Measurements from ENCODE around the gene CGB5. TPM values are rescaled to one million over a fixed set of nuclear protein-coding genes. Genes with fewer than 3 reads are reported as not detected.
"Not testable (repeated sequence)": the region's sequence is repeated elsewhere in the genome, so short reads cannot be mapped to it uniquely, and the experiment has no call there.

The CGB5 gene
- not detected in 2 replicates for total RNA-seq

DNA sequence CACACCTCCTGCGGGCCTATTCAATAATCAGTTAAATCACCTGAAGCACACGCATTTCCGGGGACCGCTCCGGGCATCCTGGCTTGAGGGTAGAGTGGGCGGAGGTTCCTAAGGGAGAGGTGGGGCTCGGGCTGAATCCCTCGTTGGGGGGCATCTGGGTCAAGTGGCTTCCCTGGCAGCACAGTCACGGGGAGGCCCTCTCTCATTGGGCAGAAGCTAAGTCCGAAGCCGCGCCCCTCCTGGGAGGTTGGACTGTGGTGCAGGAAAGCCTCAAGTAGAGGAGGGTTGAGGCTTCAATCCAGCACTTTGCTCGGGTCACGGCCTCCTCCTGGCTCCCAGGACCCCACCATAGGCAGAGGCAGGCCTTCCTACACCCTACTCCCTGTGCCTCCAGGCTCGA is at the start of gene CGB5:
Gene CGB5 (plus strand): TSS at position 301 of the 400 bp plus-strand sequence. CDS start 362 bp downstream, outside the sequence.
- H3K27me3 ChIP-seq (ENCODE audit: insufficient read depth, low read length); H3K4me2 ChIP-seq (ENCODE audit: insufficient read depth, low read length); H3K79me2 ChIP-seq (ENCODE audit: insufficient read depth, low read length); H4K20me1 ChIP-seq (ENCODE audit: insufficient read depth, low read length); H3K36me3 ChIP-seq (ENCODE audit: insufficient read depth, low read length); H2AFZ ChIP-seq (ENCODE audit: low read length); H3K4me1 ChIP-seq (ENCODE audit: insufficient read depth, low read length); H3K27ac ChIP-seq (ENCODE audit: low read depth, low read length); DNase-seq (ENCODE audit: insufficient read length, low spot score, missing footprints); H3K9me3 ChIP-seq (ENCODE audit: low read depth, low read length); H3K4me3 ChIP-seq (ENCODE audit: insufficient read depth, low read length): not testable (repeated sequence)

DNA sequence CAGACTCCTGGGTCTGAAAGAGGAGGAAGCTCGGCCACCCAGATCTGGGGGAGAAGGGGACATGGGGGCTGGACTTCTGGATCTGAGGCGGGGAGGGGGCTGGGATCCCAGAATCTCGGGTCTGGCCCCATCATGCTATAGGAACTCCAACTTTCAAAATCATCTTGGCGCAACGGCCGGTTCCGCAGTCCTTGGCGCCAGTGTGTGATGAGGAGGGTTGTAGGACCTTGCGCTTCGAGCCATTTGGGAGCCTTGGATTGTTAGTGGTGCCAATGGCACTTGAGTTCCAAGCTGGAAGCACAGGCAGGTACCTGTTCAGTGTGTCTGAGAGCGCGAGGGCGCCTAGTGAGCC is 49.6 kb upstream of the CGB5 start:
- DNase-seq (ENCODE audit: insufficient read length, low spot score, missing footprints) = peak; percentile 17
- TF ChIP-seq, protein P1, sequence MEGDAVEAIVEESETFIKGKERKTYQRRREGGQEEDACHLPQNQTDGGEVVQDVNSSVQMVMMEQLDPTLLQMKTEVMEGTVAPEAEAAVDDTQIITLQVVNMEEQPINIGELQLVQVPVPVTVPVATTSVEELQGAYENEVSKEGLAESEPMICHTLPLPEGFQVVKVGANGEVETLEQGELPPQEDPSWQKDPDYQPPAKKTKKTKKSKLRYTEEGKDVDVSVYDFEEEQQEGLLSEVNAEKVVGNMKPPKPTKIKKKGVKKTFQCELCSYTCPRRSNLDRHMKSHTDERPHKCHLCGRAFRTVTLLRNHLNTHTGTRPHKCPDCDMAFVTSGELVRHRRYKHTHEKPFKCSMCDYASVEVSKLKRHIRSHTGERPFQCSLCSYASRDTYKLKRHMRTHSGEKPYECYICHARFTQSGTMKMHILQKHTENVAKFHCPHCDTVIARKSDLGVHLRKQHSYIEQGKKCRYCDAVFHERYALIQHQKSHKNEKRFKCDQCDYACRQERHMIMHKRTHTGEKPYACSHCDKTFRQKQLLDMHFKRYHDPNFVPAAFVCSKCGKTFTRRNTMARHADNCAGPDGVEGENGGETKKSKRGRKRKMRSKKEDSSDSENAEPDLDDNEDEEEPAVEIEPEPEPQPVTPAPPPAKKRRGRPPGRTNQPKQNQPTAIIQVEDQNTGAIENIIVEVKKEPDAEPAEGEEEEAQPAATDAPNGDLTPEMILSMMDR (IDR thresholded peaks at IDR 0.05; ENCODE audit: extremely low read depth, low read depth, low read length) = no peak
- Histone ChIP-seq H3K27me3 (ENCODE audit: insufficient read depth, low read length) (no peaks in the 10 kb centered on the region), H3K36me3 (ENCODE audit: insufficient read depth, low read length) (no peaks in the 10 kb centered on the region), H2AFZ (ENCODE audit: low read length) (peak overlapping the region; percentile 81), H3K4me1 (ENCODE audit: insufficient read depth, low read length) (peaks cover 29% of the 10 kb centered on the region), H3K4me3 (ENCODE audit: insufficient read depth, low read length) (peak overlapping the region; percentile 89), H3K27ac (ENCODE audit: low read depth, low read length) (peak overlapping the region; percentile 74), H3K9me3 (ENCODE audit: low read depth, low read length) (no peaks in the 10 kb centered on the region), H3K79me2 (ENCODE audit: insufficient read depth, low read length) (peaks cover 83% of the 10 kb centered on the region), H4K20me1 (ENCODE audit: insufficient read depth, low read length) (peaks cover 22% of the 10 kb centered on the region), H3K4me2 (ENCODE audit: insufficient read depth, low read length) (peak overlapping the region; percentile 99)

DNA sequence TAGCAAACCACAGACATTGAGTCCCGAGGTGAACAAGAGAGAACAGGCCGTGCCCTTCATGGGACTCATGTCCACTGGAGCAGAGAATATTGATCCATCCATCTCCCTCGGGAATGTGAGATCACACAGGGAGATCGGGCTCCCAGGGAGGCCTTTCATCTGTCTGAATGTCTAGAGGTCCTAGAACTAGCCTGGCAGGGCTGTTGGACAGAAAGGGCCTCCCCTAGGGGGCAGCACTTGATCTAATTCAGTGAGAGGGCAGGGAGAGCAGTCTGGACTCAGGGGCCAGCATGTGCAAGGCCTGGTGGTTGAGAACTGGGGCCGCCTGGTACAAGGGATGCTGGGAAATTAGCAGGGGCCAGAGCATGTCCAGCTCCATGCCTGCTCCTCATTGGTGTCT is 45.7 kb upstream of the CGB5 start:
- H3K9me3 ChIP-seq (ENCODE audit: low read depth, low read length) = no peaks in the 10 kb centered on the region
- H3K4me1 ChIP-seq (ENCODE audit: insufficient read depth, low read length) = peaks cover 13% of the 10 kb centered on the region
- peaks cover 20% of the 10 kb centered on the region for H4K20me1 ChIP-seq (ENCODE audit: insufficient read depth, low read length)
- no peak overlapping the region for H3K4me3 ChIP-seq (ENCODE audit: insufficient read depth, low read length)
- H3K79me2 ChIP-seq (ENCODE audit: insufficient read depth, low read length) = peaks cover 62% of the 10 kb centered on the region
- H3K27ac ChIP-seq (ENCODE audit: low read depth, low read length) = no peak overlapping the region
- no peak overlapping the region for H2AFZ ChIP-seq (ENCODE audit: low read length)
- H3K27me3 ChIP-seq (ENCODE audit: insufficient read depth, low read length) = no peaks in the 10 kb centered on the region
- H3K4me2 ChIP-seq (ENCODE audit: insufficient read depth, low read length) = no peak overlapping the region
- peak; percentile 93 for DNase-seq (ENCODE audit: insufficient read length, low spot score, missing footprints)
- H3K36me3 ChIP-seq (ENCODE audit: insufficient read depth, low read length) = peaks cover 12% of the 10 kb centered on the region
- TF ChIP-seq, protein P1 (IDR thresholded peaks at IDR 0.05; ENCODE audit: extremely low read depth, low read depth, low read length) = peak; percentile 72

DNA sequence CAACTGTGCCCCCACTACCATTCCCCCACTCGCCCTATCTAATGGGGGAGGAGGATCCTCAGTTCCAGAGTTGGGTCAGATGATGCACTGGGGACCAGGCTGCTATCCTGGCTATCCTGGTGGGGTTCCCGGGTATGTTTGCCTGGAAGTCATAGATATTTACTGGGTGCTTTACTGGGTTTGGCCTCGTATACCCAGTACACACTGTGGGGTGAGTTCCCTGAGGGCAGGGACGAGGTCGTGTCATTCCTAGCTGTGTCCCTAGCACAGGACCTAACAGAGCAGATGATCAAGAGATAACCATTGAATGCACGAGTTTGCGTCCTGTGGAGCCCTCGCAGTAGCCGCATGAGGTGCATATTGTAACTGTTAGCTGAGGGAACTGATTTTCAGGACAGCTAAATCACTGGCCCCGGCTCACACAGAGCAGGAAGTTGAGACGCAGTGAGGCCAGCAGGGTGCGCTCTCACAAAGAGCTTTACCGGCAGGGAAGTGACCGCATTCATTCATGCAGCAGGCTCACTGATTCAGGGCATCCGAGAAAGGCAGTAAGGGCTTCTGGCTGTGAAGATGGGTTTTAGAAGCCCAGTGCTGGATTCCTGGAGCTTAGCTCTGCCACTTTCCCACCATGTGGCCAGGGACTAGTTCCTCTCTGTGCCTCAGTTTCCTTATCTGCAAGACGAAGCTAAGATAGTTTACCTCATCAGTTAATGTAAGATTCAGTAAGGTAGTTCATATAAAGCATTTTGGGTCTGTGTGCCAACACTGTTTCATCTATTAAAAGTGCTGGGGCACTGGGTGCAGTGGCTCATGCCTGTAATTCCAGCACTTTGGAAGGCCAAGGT is 43.9 kb upstream of the CGB5 start:
- Histone ChIP-seq H3K4me2 (ENCODE audit: insufficient read depth, low read length) (no peak overlapping the region), H3K4me1 (ENCODE audit: insufficient read depth, low read length) (peaks cover 4% of the 10 kb centered on the region), H4K20me1 (ENCODE audit: insufficient read depth, low read length) (peaks cover 20% of the 10 kb centered on the region), H3K27me3 (ENCODE audit: insufficient read depth, low read length) (no peaks in the 10 kb centered on the region), H3K4me3 (ENCODE audit: insufficient read depth, low read length) (no peak overlapping the region), H3K27ac (ENCODE audit: low read depth, low read length) (no peak overlapping the region), H3K36me3 (ENCODE audit: insufficient read depth, low read length) (peaks cover 26% of the 10 kb centered on the region), H3K9me3 (ENCODE audit: low read depth, low read length) (no peaks in the 10 kb centered on the region), H3K79me2 (ENCODE audit: insufficient read depth, low read length) (peaks cover 50% of the 10 kb centered on the region), H2AFZ (ENCODE audit: low read length) (no peak overlapping the region)
- DNase-seq (ENCODE audit: insufficient read length, low spot score, missing footprints) = peak; percentile 93
- TF ChIP-seq, protein P1 (IDR thresholded peaks at IDR 0.05; ENCODE audit: extremely low read depth, low read depth, low read length) = peak; percentile 87
